Activated naive CD8-positive, alpha-beta T cell treated with anti-CD3 and anti-CD28 coated beads, Interleukin-2, amount 50 U/mL, for 24 hours (primary cell): ENCODE results near the gene SGMS1.

Experiments
- ATAC-seq: fragments of 150-1000 bp; cut with Tn5 transposase; one replicate; pipeline ENCODE4 v1.10.0; 2021
- DNase-seq: peaks from one replicate; pipeline ENCODE4 v3.0.0; 2021
- H3K27ac Mint-ChIP-seq: one replicate; pipeline ENCODE4 v1.8.0; 2021; ENCODE audit warnings: mild to moderate bottlenecking, mixed read lengths
- H3K27me3 Mint-ChIP-seq: one replicate; pipeline ENCODE4 v1.8.0; 2021; ENCODE audit warnings: mixed read lengths
- H3K36me3 Mint-ChIP-seq: one replicate; pipeline ENCODE4 v1.8.0; 2021; ENCODE audit warnings: low read depth, mixed read lengths
- H3K4me1 Mint-ChIP-seq: one replicate; pipeline ENCODE4 v1.8.0; 2021; ENCODE audit warnings: mixed read lengths
- H3K4me3 Mint-ChIP-seq: one replicate; pipeline ENCODE4 v1.8.0; 2021; ENCODE audit warnings: mild to moderate bottlenecking, moderate library complexity, mixed read lengths
- H3K9me3 Mint-ChIP-seq: one replicate; pipeline ENCODE4 v1.8.0; 2021; ENCODE audit warnings: mixed read lengths

SGMS1 gene

GRCh38 chr10:50517626-50518025, 106.1 kb downstream of the SGMS1 start:
- Mint-ChIP-seq H3K4me3 (no peak overlapping the region), H3K27me3 (no peaks in the 10 kb centered on the region), H3K4me1 (peaks cover 20% of the 10 kb centered on the region), H3K27ac (no peak overlapping the region), H3K36me3 (peaks cover 4% of the 10 kb centered on the region), H3K9me3 (no peaks in the 10 kb centered on the region)
- no peak for ATAC-seq
- DNase-seq, result no peak

- peaks cover 32% of the 10 kb centered on the region for H3K4me1 Mint-ChIP-seq
- no peaks in the 10 kb centered on the region for H3K9me3 Mint-ChIP-seq
- no peaks in the 10 kb centered on the region for H3K27me3 Mint-ChIP-seq
- no peak for ATAC-seq
- DNase-seq, result no peak
- no peak overlapping the region for H3K4me3 Mint-ChIP-seq
- H3K27ac Mint-ChIP-seq, result no peak overlapping the region
- H3K36me3 Mint-ChIP-seq, result peaks cover 4% of the 10 kb centered on the region
These were observed 107.6 kb downstream of the SGMS1 start for GRCh38 chr10:50516171-50516570.

DNA sequence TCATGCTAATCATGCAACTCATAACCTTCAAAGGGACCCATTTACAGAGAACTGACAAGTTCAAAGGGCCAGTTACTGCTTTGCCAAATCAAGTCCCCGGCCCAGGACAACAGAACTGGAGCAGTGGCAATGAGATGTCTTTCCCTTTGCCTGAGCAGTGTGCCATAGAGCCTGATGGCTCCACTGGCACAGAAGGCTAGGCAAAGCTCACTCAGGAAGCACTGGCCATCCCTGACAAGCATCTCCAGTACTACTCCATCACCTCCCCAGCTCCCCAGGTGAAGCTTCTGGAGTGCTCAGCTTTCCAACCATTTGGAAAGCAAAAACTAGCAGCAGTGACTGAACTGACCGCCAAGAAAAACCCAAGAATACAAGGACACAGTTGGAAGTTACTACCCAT, 108.3 kb downstream of the SGMS1 start:
- Mint-ChIP-seq H3K27ac (no peak overlapping the region), H3K9me3 (no peaks in the 10 kb centered on the region), H3K4me3 (no peak overlapping the region), H3K4me1 (peaks cover 39% of the 10 kb centered on the region), H3K36me3 (peaks cover 4% of the 10 kb centered on the region), H3K27me3 (no peaks in the 10 kb centered on the region)
- DNase-seq, result no peak
- no peak for ATAC-seq

- Mint-ChIP-seq H3K36me3 (peaks cover 4% of the 10 kb centered on the region), H3K4me3 (no peak overlapping the region), H3K27me3 (no peaks in the 10 kb centered on the region), H3K4me1 (peaks cover 42% of the 10 kb centered on the region), H3K9me3 (no peaks in the 10 kb centered on the region), H3K27ac (no peak overlapping the region)
- DNase-seq, result no peak
- ATAC-seq, result no peak
These were observed 108.8 kb downstream of the SGMS1 start for GRCh38 chr10:50514995-50515394.

DNA sequence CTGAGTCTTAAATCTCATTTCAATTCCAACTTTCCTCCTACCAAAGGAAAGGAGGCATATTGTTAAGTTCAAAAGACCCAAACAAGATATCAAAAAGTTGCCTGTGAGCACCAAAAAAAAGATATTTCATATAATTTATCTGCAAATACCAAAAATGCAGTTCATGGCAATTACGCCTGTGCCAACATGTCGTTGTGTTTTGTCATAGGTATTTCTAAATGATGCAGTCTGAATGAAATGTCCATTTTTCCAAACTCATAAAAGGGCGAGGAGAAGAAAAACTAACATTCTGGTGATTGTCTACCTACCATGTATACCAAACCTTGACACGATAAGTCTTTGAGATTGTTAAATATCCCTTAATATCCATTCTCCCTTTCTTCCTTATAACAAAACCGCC, 109.8 kb downstream of the SGMS1 start:
- peaks cover 52% of the 10 kb centered on the region for H3K4me1 Mint-ChIP-seq
- peaks cover 7% of the 10 kb centered on the region for H3K36me3 Mint-ChIP-seq
- H3K27ac Mint-ChIP-seq, result no peak overlapping the region
- no peak overlapping the region for H3K4me3 Mint-ChIP-seq
- no peak for DNase-seq
- H3K9me3 Mint-ChIP-seq, result no peaks in the 10 kb centered on the region
- H3K27me3 Mint-ChIP-seq, result no peaks in the 10 kb centered on the region
- ATAC-seq, result no peak

DNA sequence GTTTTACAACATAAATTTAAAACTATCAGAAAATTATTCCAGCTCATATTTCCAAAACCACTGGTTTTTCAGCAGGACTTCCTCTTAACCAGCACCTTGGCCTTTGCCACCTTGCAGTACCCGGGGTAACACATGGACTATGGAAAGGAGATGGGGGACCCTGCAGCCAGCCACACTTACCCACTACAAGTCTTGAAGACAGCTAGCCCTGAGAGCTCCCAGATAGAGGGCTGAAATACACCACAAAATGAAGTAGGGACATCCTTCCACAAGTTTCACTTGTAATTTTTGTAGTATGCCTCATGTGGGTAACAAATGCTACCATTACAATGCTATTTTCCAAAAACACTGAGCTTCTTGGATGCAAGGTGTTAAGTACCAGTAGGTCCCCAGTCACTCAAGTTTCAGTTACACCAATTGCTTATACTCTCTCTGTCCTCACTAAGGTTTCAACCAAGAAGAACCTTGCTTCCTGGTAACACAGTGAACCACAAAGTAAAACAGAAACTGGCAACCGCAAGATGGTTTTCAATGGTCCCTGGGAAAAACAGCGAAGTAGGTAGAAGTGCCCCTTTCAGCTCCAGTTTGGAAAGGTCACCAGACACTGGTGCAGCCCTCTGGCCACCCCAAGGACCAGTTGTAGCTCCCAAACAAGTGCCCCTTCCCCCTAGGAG, 110.9 kb downstream of the SGMS1 start:
- Mint-ChIP-seq H3K4me3 (no peak overlapping the region), H3K27me3 (no peaks in the 10 kb centered on the region), H3K36me3 (peaks cover 7% of the 10 kb centered on the region), H3K27ac (peak overlapping the region; percentile 11), H3K4me1 (peaks cover 63% of the 10 kb centered on the region), H3K9me3 (no peaks in the 10 kb centered on the region)
- no peak for DNase-seq
- peak; percentile 63 for ATAC-seq

- DNase-seq, result no peak
- H3K4me3 Mint-ChIP-seq, result no peak overlapping the region
- peaks cover 70% of the 10 kb centered on the region for H3K4me1 Mint-ChIP-seq
- no peaks in the 10 kb centered on the region for H3K9me3 Mint-ChIP-seq
- peaks cover 8% of the 10 kb centered on the region for H3K36me3 Mint-ChIP-seq
- no peaks in the 10 kb centered on the region for H3K27me3 Mint-ChIP-seq
- peak overlapping the region; percentile 15 for H3K27ac Mint-ChIP-seq
- ATAC-seq, result no peak
These were observed 111.6 kb downstream of the SGMS1 start for GRCh38 chr10:50512214-50512595.

DNA sequence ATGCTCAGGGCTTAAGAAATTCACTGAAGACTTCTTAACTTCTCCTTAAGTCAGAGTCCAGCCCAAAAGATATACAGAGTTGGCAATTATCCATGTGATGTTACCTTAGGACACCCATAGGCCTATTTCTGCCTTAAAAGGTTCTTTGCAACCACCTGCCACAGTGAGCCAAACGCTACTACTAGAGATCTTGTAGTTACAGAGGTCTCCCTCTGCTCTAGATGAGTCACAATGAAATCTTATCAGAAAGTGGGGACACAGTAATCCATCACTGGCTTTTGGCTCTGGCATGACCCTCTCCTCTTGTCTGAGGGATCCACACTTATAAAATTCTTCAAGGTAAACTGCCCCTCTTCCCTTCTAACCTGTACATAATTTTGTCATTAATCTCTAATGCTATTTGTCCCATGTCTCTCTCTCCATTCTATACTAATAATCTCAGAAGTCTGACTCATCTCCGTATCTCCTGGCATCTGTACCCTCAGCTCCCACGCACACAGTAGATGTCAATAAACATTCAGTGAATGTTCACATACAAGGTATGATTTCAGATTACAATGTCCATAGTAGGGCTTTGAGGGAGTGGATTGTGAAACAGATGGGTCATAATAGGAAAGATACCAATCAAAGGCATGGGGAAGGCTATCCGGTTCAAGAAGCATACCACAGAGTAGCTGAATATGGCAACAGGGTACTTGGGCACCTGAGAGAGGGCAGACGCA, 112.1 kb downstream of the SGMS1 start:
- peaks cover 8% of the 10 kb centered on the region for H3K36me3 Mint-ChIP-seq
- ATAC-seq, result peak; percentile 52
- H3K4me3 Mint-ChIP-seq, result no peak overlapping the region
- no peaks in the 10 kb centered on the region for H3K9me3 Mint-ChIP-seq
- H3K4me1 Mint-ChIP-seq, result peaks cover 70% of the 10 kb centered on the region
- peak overlapping the region; percentile 15 for H3K27ac Mint-ChIP-seq
- no peaks in the 10 kb centered on the region for H3K27me3 Mint-ChIP-seq
- no peak for DNase-seq

DNA sequence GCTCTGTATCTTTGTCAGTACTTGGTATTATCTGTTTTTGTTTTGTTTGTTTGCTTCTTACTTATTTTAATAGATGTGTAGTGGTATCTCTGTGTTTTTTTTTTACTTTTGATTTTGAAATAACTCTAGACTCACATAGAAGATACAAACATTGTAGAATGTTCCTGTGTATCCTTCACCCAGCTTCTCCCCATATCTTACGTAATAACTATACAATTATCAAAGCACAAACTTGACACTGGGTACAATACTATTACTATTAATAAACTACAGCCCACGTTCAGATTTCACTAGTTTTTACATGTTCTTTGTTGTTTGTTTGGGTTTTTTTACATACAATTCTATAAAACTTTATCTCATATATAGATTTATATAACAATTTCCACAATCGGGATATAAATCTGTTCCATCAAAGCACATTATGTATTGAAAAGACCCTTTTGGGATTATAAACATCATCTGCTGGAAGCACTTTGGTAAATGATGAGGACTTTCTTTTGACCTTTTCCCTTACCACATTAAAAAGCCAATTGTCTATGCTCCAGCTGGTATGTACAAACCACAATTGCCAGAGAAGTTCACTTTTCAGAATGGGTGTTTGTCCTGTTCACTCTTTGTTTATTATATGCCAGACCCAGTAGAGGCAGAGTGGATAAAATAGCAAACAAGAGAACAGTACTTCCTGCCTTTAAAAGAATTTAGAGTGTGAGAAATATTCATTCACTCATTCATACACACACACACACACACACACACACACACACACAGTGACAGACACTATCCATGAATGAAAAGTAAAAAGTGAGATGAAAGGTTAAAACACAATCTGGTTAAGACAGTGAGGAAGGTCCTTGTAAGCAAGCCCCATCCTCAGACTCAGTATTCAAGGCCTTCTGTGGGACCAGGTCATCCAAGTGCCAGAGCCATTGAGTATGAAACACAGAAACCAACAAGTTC, 113.0 kb downstream of the SGMS1 start:
- H3K4me1 Mint-ChIP-seq, result peaks cover 72% of the 10 kb centered on the region
- H3K9me3 Mint-ChIP-seq, result no peaks in the 10 kb centered on the region
- no peak overlapping the region for H3K4me3 Mint-ChIP-seq
- H3K27ac Mint-ChIP-seq, result peak overlapping the region; percentile 15
- DNase-seq (no peak), ATAC-seq (no peak)
- no peaks in the 10 kb centered on the region for H3K27me3 Mint-ChIP-seq
- H3K36me3 Mint-ChIP-seq, result peaks cover 6% of the 10 kb centered on the region

- H3K9me3 Mint-ChIP-seq, result no peaks in the 10 kb centered on the region
- H3K4me3 Mint-ChIP-seq, result no peak overlapping the region
- H3K27me3 Mint-ChIP-seq, result no peaks in the 10 kb centered on the region
- peak; percentile 72 for ATAC-seq
- H3K27ac Mint-ChIP-seq, result peak overlapping the region; percentile 65
- H3K36me3 Mint-ChIP-seq, result peaks cover 10% of the 10 kb centered on the region
- no peak for DNase-seq
- peaks cover 75% of the 10 kb centered on the region for H3K4me1 Mint-ChIP-seq
These were observed 115.3 kb downstream of the SGMS1 start for GRCh38 chr10:50508315-50509051.

DNA sequence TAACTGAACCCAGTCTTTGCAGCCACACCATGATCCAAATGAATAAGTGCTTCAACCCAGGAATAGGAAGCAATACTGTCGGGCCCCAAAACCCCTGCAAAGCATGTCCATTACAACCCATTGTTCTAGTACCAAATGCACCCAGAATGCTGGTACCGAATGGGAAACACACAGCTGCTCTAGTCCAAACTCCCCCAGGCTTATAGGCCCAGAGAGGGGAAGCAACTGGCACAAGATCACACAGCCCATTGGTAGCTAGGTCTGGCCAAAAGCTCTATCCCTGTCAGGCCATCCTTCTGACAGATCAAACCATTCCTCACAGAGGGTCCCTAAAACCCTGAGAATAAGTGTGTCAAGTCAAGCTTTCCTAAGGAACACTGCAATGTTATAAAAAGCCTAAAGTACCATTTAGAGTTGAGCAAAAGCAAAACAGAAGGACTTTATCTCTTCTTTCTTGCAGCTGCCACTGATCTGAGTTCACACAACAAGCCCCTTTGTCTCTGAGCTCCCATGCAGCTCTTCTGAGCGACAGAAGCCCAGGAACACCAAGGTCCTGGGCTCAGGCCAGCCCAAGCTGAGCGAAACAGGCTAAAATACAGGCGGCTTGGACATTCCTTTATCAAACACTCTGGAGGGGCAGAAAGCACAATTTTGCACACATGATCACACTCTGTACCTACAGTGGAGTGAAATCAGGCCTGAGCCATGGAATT, 116.7 kb downstream of the SGMS1 start:
- Mint-ChIP-seq H3K4me3 (no peak overlapping the region), H3K27me3 (no peaks in the 10 kb centered on the region), H3K36me3 (peaks cover 10% of the 10 kb centered on the region), H3K9me3 (no peaks in the 10 kb centered on the region), H3K4me1 (peaks cover 75% of the 10 kb centered on the region), H3K27ac (no peak overlapping the region)
- no peak for ATAC-seq
- no peak for DNase-seq

GRCh38 chr10:50504389-50504788, 119.4 kb downstream of the SGMS1 start:
- Mint-ChIP-seq H3K4me3 (no peak overlapping the region), H3K9me3 (no peaks in the 10 kb centered on the region), H3K36me3 (peaks cover 12% of the 10 kb centered on the region), H3K27ac (no peak overlapping the region), H3K27me3 (no peaks in the 10 kb centered on the region), H3K4me1 (peaks cover 62% of the 10 kb centered on the region)
- ATAC-seq (no peak), DNase-seq (no peak)

DNA sequence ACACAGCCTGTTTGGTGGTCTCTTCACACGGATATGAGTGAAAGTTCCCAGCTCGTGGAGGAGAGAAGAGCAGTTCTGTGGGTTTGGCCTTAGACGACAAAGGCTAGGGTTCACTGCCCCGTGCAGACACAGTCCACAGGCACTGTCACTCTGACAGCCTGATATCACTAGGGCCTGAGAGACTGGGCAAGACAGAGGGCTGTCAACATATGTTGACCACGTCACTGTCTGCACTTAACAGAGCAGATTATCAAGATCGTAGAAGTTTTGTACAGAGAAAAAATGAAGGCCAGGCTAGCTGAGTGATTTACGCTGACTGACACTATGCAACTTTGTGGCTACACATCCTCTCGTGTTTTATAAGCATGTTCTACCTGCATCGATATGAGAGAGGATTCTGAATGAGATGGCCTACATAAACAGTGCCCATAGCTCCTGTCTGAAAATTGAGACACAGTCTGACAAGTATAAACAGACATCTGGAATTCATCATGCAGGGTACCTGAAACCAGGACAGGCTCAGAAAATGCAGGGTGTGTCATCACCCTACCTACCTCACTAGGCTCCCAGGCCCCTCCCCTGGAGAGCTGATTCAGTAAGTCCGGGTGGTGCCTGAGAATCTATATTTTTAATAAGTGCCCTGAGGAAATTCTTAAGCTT, 120.0 kb downstream of the SGMS1 start:
- Mint-ChIP-seq H3K27ac (no peak overlapping the region), H3K27me3 (no peaks in the 10 kb centered on the region), H3K36me3 (peaks cover 12% of the 10 kb centered on the region), H3K4me1 (peaks cover 57% of the 10 kb centered on the region), H3K9me3 (no peaks in the 10 kb centered on the region), H3K4me3 (no peak overlapping the region)
- ATAC-seq, result no peak
- DNase-seq, result no peak
